HG02938 (cell line): Measurements from ENCODE around the gene PRRC2C.

Experiments used
- ATAC-seq: cut with Tn5 transposase; IDR thresholded peaks from one replicate; pipeline ENCODE4 v1.9.1; 2021; ENCODE audit warnings: mild to moderate bottlenecking, moderate library complexity; ENCODE audit not compliant: unreplicated experiment

The PRRC2C gene

DNA sequence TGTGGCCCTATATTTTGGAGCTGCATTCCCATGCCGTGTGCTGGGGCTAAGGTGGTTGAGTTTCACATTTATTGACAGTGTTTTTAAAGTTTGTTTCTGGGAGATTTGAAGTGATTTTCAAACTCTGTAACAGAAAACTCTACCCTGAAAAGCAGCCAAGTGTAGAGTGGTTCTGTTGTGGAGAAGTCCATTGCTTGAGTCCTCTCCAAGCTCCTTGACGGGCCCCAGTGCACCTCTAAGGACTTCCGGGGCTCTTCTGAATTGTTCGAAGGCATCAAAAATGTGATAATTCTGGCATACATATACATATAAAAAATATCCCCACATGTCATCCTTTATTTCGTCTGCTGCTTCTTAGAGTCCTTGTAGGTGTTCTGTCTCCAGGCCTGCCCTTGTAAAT is 141.7 kb downstream of the PRRC2C start:
- no peak for ATAC-seq

DNA sequence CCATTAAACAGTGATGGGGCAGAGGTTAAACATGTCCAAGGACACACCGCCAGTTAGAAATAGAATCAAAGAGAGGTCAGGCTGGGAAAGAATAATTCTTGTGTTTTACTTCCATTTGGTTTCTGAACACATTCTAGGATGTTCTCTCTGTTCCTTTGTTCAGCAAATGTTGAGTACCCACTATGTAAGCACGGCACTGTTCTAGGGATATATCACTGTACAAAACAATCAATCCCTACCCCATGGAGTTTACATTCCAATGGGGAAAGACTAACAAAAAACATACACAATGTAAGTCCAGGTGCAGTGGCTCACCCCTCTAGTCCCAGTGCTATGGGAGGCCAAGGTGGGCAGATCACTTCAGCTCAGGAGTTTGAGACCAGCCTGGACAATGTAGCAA is 142.9 kb downstream of the PRRC2C start:
- no peak for ATAC-seq

DNA sequence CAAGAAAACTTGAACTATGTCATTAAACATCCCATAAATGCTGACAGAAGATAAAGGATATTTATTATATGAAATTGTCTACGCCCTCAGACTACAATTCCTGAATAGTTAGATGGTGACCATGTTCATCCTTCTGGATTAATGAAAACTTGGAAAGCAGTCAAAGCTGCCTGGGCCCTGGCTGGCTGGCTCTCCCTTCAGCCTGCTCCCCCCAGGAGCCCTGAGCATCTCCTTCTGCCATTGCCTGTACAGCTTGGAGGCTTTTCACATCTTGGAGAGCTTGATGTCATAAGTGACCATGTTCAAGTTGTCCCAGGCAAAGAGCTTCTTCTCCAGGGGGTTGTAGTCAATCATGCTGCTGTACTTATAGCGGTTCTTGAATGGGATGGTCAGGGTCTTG is 150.3 kb downstream of the PRRC2C start:
- ATAC-seq: no peak

DNA sequence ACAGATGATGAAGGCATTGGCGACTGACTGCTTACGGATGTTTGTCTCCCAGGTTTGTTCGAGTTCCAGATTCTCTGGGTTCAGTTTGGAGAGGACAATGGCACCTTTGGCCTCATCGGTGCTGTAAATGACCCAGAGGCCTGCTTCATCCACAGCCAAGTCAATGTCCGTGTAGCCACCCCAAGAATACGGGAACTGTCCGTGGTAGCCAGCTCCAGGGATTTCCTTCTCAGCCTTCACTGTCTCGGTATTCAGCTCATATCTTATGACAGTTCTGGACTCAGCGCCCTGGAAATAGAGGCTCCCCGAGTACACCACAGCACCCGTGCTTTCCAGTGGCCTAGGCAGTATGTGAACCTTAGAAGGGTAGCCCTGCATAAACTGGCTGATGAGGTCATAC is 150.8 kb downstream of the PRRC2C start:
- ATAC-seq: no peak

DNA sequence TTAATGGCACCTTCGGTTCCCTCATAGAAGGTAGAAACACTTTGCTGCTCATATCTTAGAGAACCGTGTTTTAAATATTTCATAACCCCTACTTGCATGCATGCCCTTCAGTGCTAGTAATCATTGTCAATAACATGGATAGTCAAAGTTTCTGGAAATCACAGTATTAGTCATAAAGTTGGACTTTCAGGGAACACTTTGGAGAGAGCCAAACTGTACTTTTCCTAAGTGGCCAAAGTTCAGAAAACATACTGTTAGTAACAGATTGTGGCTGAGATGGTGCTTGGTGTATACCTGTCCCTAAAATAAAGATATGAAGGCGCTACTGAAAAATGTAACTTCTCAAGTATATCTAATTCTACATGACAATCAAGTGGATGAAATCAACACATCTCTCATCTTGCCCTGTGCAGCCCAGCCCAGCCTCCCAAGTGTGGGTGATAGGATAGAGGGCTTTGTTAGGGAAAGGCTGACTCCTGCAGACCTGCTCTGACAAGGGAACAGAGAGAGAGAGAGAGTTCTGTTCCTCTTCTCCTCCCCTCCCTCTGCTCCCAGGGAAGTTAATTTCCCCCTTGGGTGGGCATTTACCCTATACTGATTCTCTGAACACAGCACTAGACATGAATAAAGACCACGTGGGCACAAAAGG is 152.7 kb downstream of the PRRC2C start:
- no peak for ATAC-seq

DNA sequence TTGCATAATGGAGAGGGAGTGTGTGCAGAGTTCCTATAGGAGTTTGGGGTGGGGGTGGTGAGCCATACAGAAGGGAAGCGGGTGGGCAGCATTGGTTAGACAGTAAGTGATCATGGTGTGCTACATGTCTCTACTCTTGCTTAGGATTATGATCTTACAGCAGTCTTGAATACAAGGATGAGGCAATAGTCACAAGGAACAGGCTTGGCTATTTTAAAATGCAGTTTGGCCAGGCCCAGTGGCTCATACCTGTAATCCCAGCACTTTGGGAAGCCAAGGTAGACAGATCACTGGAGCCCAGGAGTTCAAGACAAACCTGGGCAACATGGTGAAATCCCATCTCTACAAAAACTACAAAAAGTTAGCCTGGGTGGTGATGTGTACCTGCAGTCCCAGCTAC is 154.9 kb downstream of the PRRC2C start:
- ATAC-seq: no peak

DNA sequence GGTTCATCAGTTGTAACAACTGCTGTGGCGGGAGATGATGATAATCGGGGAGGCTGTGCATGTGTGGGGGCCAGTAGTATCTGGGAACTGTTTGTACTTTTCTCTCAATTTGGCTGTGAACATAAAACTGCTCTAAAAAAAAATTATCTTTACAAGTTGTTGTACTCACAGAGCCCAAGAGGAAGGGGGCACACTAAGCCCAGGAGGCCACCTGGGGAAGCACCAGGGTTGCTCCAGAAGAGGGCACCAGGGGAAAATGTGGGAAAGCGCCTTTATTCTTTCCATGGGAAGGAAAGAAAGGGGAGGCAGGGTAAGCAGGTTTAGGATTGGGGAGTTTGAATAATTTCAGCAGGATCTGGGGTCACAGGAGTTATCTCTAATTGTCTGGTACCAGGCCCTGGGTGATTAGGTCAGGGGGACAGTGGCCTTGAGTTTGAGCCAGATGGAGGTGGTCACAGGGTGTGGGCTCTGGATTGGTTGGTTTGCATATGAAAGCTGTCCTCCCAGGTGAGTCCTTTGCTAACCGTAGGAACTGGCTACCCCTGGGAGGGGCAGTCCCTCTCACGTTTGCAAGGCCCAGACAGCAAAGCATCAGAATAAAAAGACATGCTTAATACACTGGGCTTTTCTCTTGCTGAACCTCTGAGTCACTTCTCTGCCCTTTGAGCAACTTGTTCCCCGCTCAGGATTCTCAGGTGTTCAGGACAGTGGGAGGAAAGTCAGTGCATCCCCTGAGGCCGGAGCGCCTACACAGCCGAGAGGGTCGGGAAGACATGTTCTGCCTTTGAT is 155.9 kb downstream of the PRRC2C start:
- ATAC-seq: no peak

DNA sequence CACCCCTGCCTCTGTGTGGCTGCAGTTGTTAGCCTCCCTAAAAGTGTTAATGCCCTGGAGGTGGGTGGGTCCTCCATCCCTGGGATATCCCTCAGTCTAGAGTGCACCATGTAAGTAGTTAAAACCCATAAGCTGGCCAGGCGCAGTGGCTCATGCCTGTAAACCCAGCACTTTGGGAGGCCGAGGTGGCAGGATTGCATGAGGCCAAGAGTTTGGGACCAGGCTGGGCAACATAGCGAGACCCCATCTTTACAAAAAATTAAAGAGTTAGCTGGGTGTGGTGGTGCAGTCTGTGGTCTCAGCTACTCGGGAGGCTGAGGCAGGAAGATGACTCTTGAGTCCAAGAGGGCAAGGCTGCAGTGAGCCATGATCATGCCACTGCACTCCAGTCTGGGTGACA is 156.9 kb downstream of the PRRC2C start:
- ATAC-seq: no peak
